Neural crest cell (in vitro differentiated cells): ENCODE results near the gene MARK2. TPM values are rescaled to one million over a fixed set of nuclear protein-coding genes. Genes with fewer than 3 reads are reported as not detected.
A peak's percentile ranks its signal among the peaks of the same experiment; 100 is the strongest.

Experiments
- DNase-seq: peaks from one replicate; pipeline ENCODE4 v3.0.0; 2021; ENCODE audit warnings: low read depth, mixed read lengths, low spot score
- H3K27ac Mint-ChIP-seq: one replicate; pipeline ENCODE4 v1.8.0; 2021; ENCODE audit warnings: mild to moderate bottlenecking, mixed read lengths; ENCODE audit not compliant: unreplicated experiment
- H3K27me3 Mint-ChIP-seq: 2 replicates; pipeline ENCODE4 v1.8.0; 2021; ENCODE audit warnings: low read depth, mild to moderate bottlenecking, mixed read lengths
- H3K36me3 Mint-ChIP-seq: 2 replicates; pipeline ENCODE4 v1.8.0; 2021; ENCODE audit warnings: low read depth, mild to moderate bottlenecking, mixed read lengths
- H3K4me1 Mint-ChIP-seq: 2 replicates; pipeline ENCODE4 v1.8.0; 2021; ENCODE audit warnings: mixed read lengths
- H3K4me3 Mint-ChIP-seq: one replicate; pipeline ENCODE4 v1.8.0; 2021; ENCODE audit warnings: mild to moderate bottlenecking, mixed read lengths
- H3K9me3 Mint-ChIP-seq: 2 replicates; pipeline ENCODE4 v1.8.0; 2021; ENCODE audit warnings: mixed read lengths
- CTCF ChIP-seq: fragments of 200-600 bp; sonication (generic); conservative IDR thresholded peaks from 2 replicates; pipeline ENCODE4 v1.5.0; 2021; ENCODE audit warnings: antibody characterized with exemption, mild to moderate bottlenecking
- total RNA-seq: library from RNA; stranded (reverse); gene quantifications from 2 replicates; pipeline ENCODE4 v1.2.1, GENCODE V29; 2021

Gene MARK2
- total RNA-seq, 1 donor from 2014 or later: 42.4 TPM

- Mint-ChIP-seq H3K36me3 (peaks cover 32% of the 10 kb centered on the region), H3K4me1 (peaks cover 24% of the 10 kb centered on the region), H3K27ac (no peak overlapping the region), H3K4me3 (no peak overlapping the region), H3K9me3 (no peaks in the 10 kb centered on the region), H3K27me3 (no peaks in the 10 kb centered on the region)
- no peak for TF ChIP-seq CTCF
- no peak for DNase-seq
Observed at GRCh38 chr11:63818609-63819008, 20.3 kb upstream of the MARK2 start.

- H3K36me3 Mint-ChIP-seq: peaks cover 34% of the 10 kb centered on the region
- peaks cover 2% of the 10 kb centered on the region for H3K4me1 Mint-ChIP-seq
- no peak for TF ChIP-seq CTCF
- no peak for DNase-seq
- H3K4me3 Mint-ChIP-seq: no peak overlapping the region
- no peak overlapping the region for H3K27ac Mint-ChIP-seq
- H3K9me3 Mint-ChIP-seq: no peaks in the 10 kb centered on the region
- no peaks in the 10 kb centered on the region for H3K27me3 Mint-ChIP-seq
Observed at GRCh38 chr11:63821411-63821810, 17.5 kb upstream of the MARK2 start.

GRCh38 chr11:63826471-63827190 is 12.3 kb upstream of the MARK2 start:
- no peak overlapping the region for H3K27ac Mint-ChIP-seq

GRCh38 chr11:63829823-63830489 is 9.0 kb upstream of the MARK2 start:
- H3K36me3 Mint-ChIP-seq: no peaks in the 10 kb centered on the region
- DNase-seq: peak; percentile 29
- H3K4me1 Mint-ChIP-seq: no peaks in the 10 kb centered on the region
- no peaks in the 10 kb centered on the region for H3K9me3 Mint-ChIP-seq
- H3K27me3 Mint-ChIP-seq: no peaks in the 10 kb centered on the region
- H3K4me3 Mint-ChIP-seq: peak overlapping the region; percentile 52
- TF ChIP-seq CTCF: peak; percentile 41
- H3K27ac Mint-ChIP-seq: peak overlapping the region; percentile 75

More at GRCh38 chr11:63826471-63827190, 12.3 kb upstream of the MARK2 start:
- DNase-seq: no peak
- no peaks in the 10 kb centered on the region for H3K27me3 Mint-ChIP-seq
- peaks cover 19% of the 10 kb centered on the region for H3K36me3 Mint-ChIP-seq
- no peaks in the 10 kb centered on the region for H3K9me3 Mint-ChIP-seq
- TF ChIP-seq CTCF: no peak
- no peak overlapping the region for H3K4me3 Mint-ChIP-seq
- H3K4me1 Mint-ChIP-seq: no peaks in the 10 kb centered on the region

- no peak for DNase-seq
- no peak overlapping the region for H3K4me3 Mint-ChIP-seq
- H3K9me3 Mint-ChIP-seq: no peaks in the 10 kb centered on the region
- no peaks in the 10 kb centered on the region for H3K36me3 Mint-ChIP-seq
- no peaks in the 10 kb centered on the region for H3K27me3 Mint-ChIP-seq
- no peak overlapping the region for H3K27ac Mint-ChIP-seq
- H3K4me1 Mint-ChIP-seq: no peaks in the 10 kb centered on the region
- TF ChIP-seq CTCF: no peak
Observed at GRCh38 chr11:63831326-63831725, 7.6 kb upstream of the MARK2 start.
